IgD-negative memory B cell (primary cell): ENCODE data around the gene SPDYC. TPM values are rescaled to one million over a fixed set of nuclear protein-coding genes. Genes with fewer than 3 reads are reported as not detected.

Experiments used
- H3K27ac Mint-ChIP-seq, 3 donors: one replicate each; pipeline ENCODE4 v1.8.0; 2020 to 2022; ENCODE audit warnings: mild to moderate bottlenecking in 3 of 3, mixed read lengths in 3 of 3, moderate library complexity in 1 of 3
- H3K27me3 Mint-ChIP-seq: one replicate; pipeline ENCODE4 v1.8.0; 2021; ENCODE audit warnings: mixed read lengths
- H3K36me3 Mint-ChIP-seq: one replicate; pipeline ENCODE4 v1.8.0; 2020; ENCODE audit warnings: mild to moderate bottlenecking, mixed read lengths
- H3K4me1 Mint-ChIP-seq, 3 donors: one replicate each; pipeline ENCODE4 v1.8.0; 2020 to 2022; ENCODE audit warnings: mixed read lengths in 3 of 3, mild to moderate bottlenecking in 1 of 3
- H3K4me3 Mint-ChIP-seq, 4 donors: one replicate each; pipeline ENCODE4 v1.8.0; 2020 to 2022; ENCODE audit warnings: mild to moderate bottlenecking in 4 of 4, mixed read lengths in 4 of 4, moderate library complexity in 3 of 4
- H3K9me3 Mint-ChIP-seq, 3 donors: one replicate each; pipeline ENCODE4 v1.8.0; 2020 to 2021; ENCODE audit warnings: mixed read lengths in 3 of 3, mild to moderate bottlenecking in 1 of 3
- polyA plus RNA-seq: library from polyadenylated mRNA; unstranded; fragments of 300-500 nt; fragmentation: Illumina TruSeq; gene quantifications from one replicate; pipeline ENCODE4 v1.2.3, GENCODE V29; 2021

SPDYC gene
- polyA plus RNA-seq, 1 donor from 2014 or later = not detected

DNA sequence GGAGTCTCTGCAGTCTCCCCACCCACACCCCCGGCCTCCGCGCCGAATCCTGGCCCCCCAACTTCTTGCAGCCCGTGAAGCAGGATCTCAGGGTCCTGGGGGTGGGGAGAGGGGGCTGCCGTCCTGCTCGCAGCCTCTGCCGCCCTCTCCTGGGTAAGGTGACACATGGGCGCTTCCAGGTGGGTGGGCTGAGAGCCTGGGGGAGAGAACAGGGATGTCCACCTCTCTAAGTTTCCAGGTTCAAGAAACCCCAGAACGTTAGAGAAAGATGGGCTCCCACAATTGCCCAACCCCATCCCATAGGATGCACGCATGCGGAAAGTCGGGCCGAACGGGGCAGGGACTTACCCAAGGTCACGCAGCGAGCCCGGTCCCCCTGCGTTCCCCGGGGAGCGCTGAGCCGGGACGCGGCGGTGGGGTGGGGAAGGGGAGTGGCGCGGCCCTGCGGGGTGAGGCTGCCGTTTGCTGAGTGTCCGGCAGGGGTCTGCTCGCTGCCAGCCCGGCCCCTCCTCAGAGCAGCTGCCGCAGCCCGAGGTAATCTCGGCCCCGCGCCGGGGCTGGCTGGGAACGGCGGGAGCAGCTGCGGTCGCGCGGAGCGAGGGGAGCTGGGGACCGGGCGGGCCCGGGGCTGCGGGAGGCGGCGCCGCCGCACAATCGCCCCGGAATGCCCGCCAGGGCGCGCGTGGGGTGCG is 11.0 kb downstream of the SPDYC start:
- Mint-ChIP-seq H3K27me3 (no peaks in the 10 kb centered on the region), H3K4me1 (peaks cover 5 to 26% (median 9%) of the 10 kb centered on the region in 3 donors), H3K4me3 (peak overlapping the region; percentile 89 to 98 (median 95)), H3K27ac (peak overlapping the region; percentile 43 to 95 (median 92)), H3K36me3 (no peaks in the 10 kb centered on the region), H3K9me3 (no peaks in the 10 kb centered on the region)

DNA sequence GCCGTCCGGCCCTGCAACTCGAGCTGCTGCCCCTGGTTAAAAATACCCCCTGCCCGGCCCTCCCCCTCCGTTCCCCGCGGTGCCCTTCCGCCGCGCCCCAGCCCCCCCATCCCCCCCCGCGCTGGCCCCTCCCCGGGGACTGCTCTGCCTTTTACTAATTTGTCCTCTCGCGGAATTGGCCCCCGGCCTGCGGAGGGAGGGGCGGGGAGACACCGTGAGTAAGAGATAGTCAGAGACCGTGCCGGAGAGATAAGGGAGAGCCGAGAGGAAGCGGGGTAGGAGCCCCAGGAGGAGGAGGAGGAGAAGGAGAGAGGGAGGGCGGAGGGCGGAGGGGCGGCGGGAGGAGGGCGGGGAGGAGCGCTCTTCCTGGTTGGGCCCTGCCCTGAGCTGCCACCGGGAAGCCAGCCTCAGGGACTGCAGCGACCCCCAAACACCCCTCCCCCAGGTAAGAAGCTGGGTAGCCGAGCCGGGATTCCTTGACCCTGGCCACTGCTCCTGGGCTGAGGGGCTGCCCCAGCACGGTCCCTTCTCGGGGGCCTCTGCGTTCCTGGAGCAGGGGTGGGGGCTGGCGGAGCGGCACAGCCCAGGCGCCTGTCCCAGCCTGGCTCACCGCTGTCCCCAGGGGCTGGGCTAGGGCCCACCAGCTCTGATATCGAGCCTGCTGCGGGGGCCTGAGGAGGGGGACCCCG is 11.7 kb downstream of the SPDYC start, which contains the start of gene CAPN1:
Gene CAPN1, plus strand, starts transcription at position 360 of the 689 bp plus-strand sequence. CDS start 774 bp downstream, outside the sequence.
- no peaks in the 10 kb centered on the region for H3K36me3 Mint-ChIP-seq
- peak within 1 kb of the TSS; percentile 43 to 95 (median 92) for H3K27ac Mint-ChIP-seq
- peak within 1 kb of the TSS; percentile 89 to 98 (median 96) for H3K4me3 Mint-ChIP-seq
- H3K4me1 Mint-ChIP-seq = peaks cover 5 to 26% (median 9%) of the 10 kb centered on the region in 3 donors
- H3K9me3 Mint-ChIP-seq = no peaks in the 10 kb centered on the region
- no peaks in the 10 kb centered on the region for H3K27me3 Mint-ChIP-seq

DNA sequence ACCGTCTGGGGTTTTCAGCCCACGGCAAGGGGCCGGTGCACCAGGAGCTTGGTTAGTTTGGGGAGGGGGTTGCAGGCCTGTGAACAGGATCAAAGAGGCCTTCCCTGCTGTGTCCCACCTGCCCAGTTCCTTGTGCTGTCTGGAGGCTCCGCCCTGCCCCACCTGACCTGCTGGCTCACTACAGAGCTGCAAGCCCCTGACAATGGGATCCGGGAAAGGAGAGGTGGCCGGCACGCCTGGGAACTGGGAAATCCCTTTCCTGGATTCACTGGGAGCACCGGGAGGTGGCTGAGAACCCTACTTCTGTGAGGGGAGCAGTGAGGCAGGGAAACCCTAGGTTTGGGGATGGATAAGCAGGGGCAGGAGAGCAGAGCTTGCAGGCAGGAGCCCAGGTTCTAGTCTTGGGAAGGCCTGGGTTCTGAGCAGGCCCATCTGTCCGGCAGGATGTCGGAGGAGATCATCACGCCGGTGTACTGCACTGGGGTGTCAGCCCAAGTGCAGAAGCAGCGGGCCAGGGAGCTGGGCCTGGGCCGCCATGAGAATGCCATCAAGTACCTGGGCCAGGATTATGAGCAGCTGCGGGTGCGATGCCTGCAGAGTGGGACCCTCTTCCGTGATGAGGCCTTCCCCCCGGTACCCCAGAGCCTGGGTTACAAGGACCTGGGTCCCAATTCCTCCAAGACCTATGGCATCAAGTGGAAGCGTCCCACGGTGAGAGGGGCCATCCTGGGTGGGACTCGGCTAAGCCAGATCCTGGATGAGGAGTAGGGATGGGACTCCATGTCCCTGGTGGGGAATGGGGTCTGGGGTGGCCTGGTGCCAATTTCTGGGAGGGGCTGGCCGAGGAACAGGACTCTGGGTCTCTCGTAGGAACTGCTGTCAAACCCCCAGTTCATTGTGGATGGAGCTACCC is 12.5 kb downstream of the SPDYC start:
- Mint-ChIP-seq H3K4me1 (peaks cover 5 to 26% (median 9%) of the 10 kb centered on the region in 3 donors), H3K27ac (peak overlapping the region in 2 of 3 donors; percentile 39 to 42), H3K36me3 (no peaks in the 10 kb centered on the region), H3K27me3 (no peaks in the 10 kb centered on the region), H3K4me3 (peak overlapping the region; percentile 67 to 89 (median 86)), H3K9me3 (no peaks in the 10 kb centered on the region)

DNA sequence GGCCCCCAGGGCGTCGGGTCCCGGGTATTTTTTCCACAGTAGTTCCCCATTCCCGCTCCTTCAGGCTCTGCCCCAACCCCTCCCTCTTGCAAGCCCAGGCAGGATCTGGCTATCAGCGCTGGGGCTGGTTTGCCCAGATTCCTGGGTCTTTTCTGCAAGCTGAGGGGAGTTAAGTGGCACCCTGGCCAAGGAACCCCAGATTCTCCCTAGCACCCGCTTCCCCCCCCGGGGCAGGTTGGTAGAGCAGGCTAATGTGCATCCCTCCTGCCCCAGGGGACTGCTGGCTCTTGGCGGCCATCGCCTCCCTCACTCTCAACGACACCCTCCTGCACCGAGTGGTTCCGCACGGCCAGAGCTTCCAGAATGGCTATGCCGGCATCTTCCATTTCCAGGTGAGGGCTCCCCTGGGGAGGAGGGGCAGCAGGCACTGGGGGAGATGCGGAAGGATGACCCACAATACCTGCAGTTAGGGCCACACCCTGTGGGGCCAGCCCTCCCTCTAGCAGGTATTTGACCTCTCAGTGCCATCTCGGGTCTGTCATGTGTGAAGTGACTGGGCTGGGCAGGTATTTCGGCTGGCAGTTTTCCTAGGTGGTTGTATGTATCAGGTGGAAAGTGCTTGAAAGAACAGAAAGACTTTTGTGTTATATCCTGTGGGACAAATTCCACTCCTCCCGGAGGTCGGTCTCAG is 13.3 kb downstream of the SPDYC start:
- Mint-ChIP-seq H3K9me3 (no peaks in the 10 kb centered on the region), H3K27ac (peak overlapping the region in 1 of 3 donors; percentile 51), H3K36me3 (no peaks in the 10 kb centered on the region), H3K4me3 (peak overlapping the region in 3 of 4 donors; percentile 81 to 89 (median 87)), H3K27me3 (no peaks in the 10 kb centered on the region), H3K4me1 (peaks cover 5 to 23% (median 9%) of the 10 kb centered on the region in 3 donors)

DNA sequence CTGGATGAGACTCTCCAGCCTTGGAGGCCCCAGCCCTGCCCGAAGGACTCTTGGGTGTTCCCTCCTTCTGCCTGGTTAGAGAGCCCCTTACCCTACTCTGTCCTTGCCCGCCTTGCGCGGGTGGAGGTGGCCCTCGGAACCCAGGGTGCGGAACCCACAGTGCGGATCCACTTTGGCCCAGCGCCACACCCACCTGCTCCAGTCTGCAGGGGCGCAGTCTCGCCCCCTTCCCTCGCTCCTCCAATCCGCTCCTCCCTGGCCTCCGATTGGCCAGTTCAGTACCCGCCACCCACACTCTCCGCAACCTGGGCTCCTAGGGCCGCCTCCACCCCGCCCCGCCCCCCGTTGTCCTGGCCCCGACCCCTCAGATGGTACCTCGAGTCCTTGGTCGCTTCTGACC is 14.1 kb downstream of the SPDYC start:
- Mint-ChIP-seq H3K4me3 (peak overlapping the region in 2 of 4 donors; percentile 77 to 89), H3K27me3 (no peaks in the 10 kb centered on the region), H3K36me3 (no peaks in the 10 kb centered on the region), H3K27ac (peak overlapping the region in 1 of 3 donors; percentile 51), H3K9me3 (no peaks in the 10 kb centered on the region), H3K4me1 (peaks cover 5 to 20% (median 9%) of the 10 kb centered on the region in 3 donors)

DNA sequence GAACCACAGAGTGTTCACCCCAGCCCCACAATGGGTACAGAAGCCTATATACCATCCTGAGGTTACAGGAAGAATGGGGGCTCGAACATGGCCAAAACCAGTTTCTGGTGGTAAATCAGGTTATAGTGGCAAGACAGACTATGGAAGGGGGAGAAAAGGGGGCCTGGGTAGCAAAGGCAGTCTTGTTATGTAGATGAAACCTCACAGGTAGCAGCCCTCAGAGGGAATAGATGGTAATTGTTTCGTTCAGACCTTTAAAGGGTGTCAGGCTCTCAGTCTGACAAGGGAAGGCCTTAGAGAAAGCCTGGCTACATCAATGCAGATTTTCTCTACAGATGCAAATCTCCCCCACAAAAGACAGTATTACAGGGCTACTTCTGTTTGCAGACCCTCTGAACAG is 15.1 kb downstream of the SPDYC start:
- H3K27ac Mint-ChIP-seq = no peak overlapping the region

DNA sequence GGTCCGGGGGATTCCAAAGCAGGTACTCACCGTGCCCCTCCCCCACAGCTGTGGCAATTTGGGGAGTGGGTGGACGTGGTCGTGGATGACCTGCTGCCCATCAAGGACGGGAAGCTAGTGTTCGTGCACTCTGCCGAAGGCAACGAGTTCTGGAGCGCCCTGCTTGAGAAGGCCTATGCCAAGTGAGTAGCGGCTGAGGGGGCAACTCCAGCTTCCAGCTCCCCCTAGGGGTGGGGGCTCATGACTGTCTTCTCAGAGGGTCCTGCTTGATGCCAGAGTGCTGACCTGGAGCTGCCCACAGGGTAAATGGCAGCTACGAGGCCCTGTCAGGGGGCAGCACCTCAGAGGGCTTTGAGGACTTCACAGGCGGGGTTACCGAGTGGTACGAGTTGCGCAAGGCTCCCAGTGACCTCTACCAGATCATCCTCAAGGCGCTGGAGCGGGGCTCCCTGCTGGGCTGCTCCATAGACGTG is 15.9 kb downstream of the SPDYC start:
- H3K4me1 Mint-ChIP-seq = peaks cover 8 to 20% (median 9%) of the 10 kb centered on the region in 3 donors
- H3K4me3 Mint-ChIP-seq = no peak overlapping the region
- no peak overlapping the region for H3K27ac Mint-ChIP-seq
- no peaks in the 10 kb centered on the region for H3K9me3 Mint-ChIP-seq
- no peaks in the 10 kb centered on the region for H3K27me3 Mint-ChIP-seq
- H3K36me3 Mint-ChIP-seq = no peaks in the 10 kb centered on the region

More for the DNA sequence above, 15.1 kb downstream of the SPDYC start:
- no peaks in the 10 kb centered on the region for H3K9me3 Mint-ChIP-seq
- peaks cover 8 to 21% (median 9%) of the 10 kb centered on the region in 3 donors for H3K4me1 Mint-ChIP-seq
- no peaks in the 10 kb centered on the region for H3K27me3 Mint-ChIP-seq
- peak overlapping the region in 2 of 4 donors; percentile 28 to 89 for H3K4me3 Mint-ChIP-seq
- H3K36me3 Mint-ChIP-seq = no peaks in the 10 kb centered on the region

DNA sequence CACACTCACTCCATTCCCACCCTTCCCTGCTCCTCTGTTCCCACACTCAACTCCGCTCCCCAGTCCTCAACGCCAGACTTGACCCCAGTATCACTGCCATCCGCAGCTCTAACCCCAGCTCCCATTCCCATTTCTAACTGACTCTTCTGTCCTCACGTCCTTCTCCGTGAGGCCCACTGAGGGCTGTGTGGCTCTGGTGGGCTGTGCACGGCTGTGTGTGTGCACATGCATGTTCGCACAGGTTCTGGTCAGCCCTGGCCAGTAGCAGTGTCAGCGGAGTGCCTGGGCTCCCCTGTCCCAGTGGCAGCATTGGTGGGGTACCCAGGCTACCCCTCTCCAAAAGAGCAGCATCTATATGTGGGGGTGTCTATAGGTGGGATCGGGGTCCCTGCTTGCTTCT is 16.7 kb downstream of the SPDYC start:
- peak overlapping the region in 1 of 4 donors; percentile 41 for H3K4me3 Mint-ChIP-seq
- no peaks in the 10 kb centered on the region for H3K36me3 Mint-ChIP-seq
- peaks cover 8 to 20% (median 9%) of the 10 kb centered on the region in 3 donors for H3K4me1 Mint-ChIP-seq
- H3K9me3 Mint-ChIP-seq = no peaks in the 10 kb centered on the region
- no peaks in the 10 kb centered on the region for H3K27me3 Mint-ChIP-seq
- peak overlapping the region in 1 of 3 donors; percentile 53 for H3K27ac Mint-ChIP-seq

DNA sequence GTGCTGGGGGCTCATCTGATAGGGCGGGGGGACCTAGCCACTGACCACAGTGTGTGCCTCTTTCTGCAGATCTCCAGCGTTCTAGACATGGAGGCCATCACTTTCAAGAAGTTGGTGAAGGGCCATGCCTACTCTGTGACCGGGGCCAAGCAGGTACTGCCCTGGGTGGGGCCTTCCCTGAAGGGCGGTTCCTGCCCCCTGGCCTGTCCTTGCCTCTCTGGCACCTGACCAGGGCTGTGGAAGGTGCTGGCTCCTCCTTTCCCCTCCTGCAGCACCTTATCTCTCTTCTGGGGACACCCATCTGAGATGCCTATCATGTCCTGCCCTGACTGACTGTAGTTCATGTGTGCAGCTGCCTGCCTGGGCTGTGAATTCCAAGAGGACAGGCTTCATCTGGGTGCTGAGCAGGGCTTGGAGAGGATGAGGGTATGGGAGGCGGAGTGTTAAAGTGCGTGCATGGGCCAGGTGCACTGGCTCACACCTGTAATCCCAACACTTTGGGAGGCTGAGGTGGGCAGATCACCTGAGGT is 17.2 kb downstream of the SPDYC start:
- no peaks in the 10 kb centered on the region for H3K27me3 Mint-ChIP-seq
- H3K4me1 Mint-ChIP-seq = peaks cover 8 to 20% (median 9%) of the 10 kb centered on the region in 3 donors
- H3K36me3 Mint-ChIP-seq = no peaks in the 10 kb centered on the region
- no peaks in the 10 kb centered on the region for H3K9me3 Mint-ChIP-seq
- H3K27ac Mint-ChIP-seq = no peak overlapping the region
- peak overlapping the region in 2 of 4 donors; percentile 31 to 74 for H3K4me3 Mint-ChIP-seq

DNA sequence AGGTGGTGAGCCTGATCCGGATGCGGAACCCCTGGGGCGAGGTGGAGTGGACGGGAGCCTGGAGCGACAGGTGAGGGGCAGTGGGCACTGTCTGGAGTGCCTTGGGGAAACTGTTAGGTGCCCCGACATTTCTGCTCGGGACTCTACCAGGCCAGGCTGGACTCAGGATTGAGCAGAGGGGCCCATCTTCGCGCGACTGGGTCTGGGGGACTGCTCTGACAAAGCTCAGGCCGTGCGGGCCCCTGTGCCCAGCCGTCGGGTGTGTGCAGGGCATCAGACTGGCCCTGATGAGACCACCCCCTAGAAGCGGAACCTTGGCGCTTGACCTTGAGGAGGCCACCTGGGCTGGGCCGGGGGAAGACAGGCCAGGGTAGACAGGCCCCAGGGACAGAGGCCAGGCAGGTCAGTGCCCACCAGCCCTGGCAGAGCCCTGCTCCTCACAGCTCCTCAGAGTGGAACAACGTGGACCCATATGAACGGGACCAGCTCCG is 18.0 kb downstream of the SPDYC start:
- no peak overlapping the region for H3K27ac Mint-ChIP-seq
- no peaks in the 10 kb centered on the region for H3K27me3 Mint-ChIP-seq
- H3K9me3 Mint-ChIP-seq = no peaks in the 10 kb centered on the region
- H3K4me1 Mint-ChIP-seq = peaks cover 5 to 13% (median 8%) of the 10 kb centered on the region in 3 donors
- no peaks in the 10 kb centered on the region for H3K36me3 Mint-ChIP-seq
- no peak overlapping the region for H3K4me3 Mint-ChIP-seq

DNA sequence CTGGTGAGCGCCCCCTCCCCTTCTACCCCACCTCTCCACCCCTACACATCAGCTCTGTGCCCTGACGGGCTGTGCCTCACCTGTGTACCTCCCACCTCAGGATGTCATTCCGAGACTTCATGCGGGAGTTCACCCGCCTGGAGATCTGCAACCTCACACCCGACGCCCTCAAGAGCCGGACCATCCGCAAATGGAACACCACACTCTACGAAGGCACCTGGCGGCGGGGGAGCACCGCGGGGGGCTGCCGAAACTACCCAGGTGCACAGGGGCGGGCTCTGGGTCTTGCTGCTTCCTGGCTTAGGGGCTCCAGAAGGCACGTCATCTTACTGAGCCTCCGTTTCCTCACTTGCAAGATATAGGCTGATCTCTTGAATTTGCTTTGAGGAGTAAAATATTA is 18.5 kb downstream of the SPDYC start:
- no peaks in the 10 kb centered on the region for H3K27me3 Mint-ChIP-seq
- no peaks in the 10 kb centered on the region for H3K9me3 Mint-ChIP-seq
- H3K4me3 Mint-ChIP-seq = peak overlapping the region in 1 of 4 donors; percentile 66
- H3K36me3 Mint-ChIP-seq = peaks cover 2% of the 10 kb centered on the region
- peaks cover 5 to 13% (median 8%) of the 10 kb centered on the region in 3 donors for H3K4me1 Mint-ChIP-seq
- H3K27ac Mint-ChIP-seq = peak overlapping the region in 1 of 3 donors; percentile 35

DNA sequence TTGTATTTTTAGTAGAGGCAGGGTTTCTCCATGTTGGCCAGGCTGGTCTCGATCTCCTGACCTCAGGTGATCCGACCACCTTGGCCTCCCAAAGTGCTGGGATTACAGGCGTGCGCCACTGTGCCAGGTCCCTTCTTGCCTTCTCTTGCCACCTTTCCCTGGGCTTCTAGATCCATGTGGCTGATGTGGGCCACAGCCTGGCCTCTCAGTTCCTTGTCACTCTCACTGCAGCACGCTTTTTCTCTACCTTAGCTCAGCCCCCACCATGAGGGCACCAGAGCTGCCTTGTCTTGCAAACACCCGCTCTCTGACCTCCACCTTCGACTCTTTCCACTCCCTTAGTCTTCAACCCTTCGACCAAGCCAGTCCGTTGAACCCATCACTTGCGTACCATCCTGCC is 19.2 kb downstream of the SPDYC start:
- Mint-ChIP-seq H3K27me3 (no peaks in the 10 kb centered on the region), H3K4me1 (peaks cover 5 to 12% (median 5%) of the 10 kb centered on the region in 3 donors), H3K36me3 (peaks cover 2% of the 10 kb centered on the region), H3K4me3 (peak overlapping the region in 1 of 4 donors; percentile 66), H3K9me3 (no peaks in the 10 kb centered on the region), H3K27ac (peak overlapping the region in 2 of 3 donors; percentile 36 to 46)

DNA sequence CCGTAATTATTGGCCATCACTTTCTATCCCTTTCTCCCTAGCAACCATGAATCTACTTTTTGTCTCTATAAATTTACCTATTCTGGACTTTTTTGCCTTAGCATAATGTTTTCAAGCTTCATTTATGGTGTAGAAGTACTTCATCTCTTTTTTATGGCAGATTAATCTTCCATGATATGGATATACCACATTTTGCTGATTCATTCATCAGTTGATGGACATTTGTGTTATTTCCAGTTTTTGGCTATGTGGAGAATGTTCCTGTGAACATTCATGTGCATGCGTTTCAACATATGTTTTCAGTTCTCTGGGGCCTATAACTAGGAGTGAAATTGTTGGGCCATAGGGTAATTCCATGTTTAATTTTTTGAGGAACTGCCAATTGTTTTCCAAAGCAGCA is 24.5 kb downstream of the SPDYC start:
- Mint-ChIP-seq H3K27ac (no peak overlapping the region), H3K4me3 (no peak overlapping the region), H3K27me3 (no peaks in the 10 kb centered on the region), H3K36me3 (peaks cover 2% of the 10 kb centered on the region), H3K9me3 (no peaks in the 10 kb centered on the region), H3K4me1 (peaks cover 0 to 8% (median 8%) of the 10 kb centered on the region in 3 donors)
